GM23338 (cell line): ENCODE measurements around the gene PCDHGA10. TPM values are rescaled to one million over a fixed set of nuclear protein-coding genes. Genes with fewer than 3 reads are reported as not detected.

Experiments
- ATAC-seq: fragments of 200-7000 bp; cut with Tn5 transposase; 3 replicates; pipeline ENCODE4 v1.9.1; 2020
- DNase-seq: peaks from one replicate; pipeline ENCODE4 v3.0.0-alpha.2; 2015; ENCODE audit warnings: low spot score
- H2AFZ ChIP-seq: fragments of 200-600 bp; sonication (generic); 2 replicates; pipeline ENCODE4 v1.8.0; 2016; ENCODE audit warnings: antibody characterized with exemption, mild to moderate bottlenecking, moderate library complexity
- H3F3A ChIP-seq: fragments of 200-600 bp; sonication (generic); replicated peaks from 2 replicates; pipeline ENCODE4 v1.8.0; 2017; ENCODE audit warnings: antibody characterized with exemption, mixed run types, low read depth
- H3K27ac ChIP-seq: fragments of 200-600 bp; sonication (generic); 2 replicates; pipeline ENCODE4 v1.6.1; 2016; ENCODE audit warnings: low read depth
- H3K27me3 ChIP-seq: fragments of 200-600 bp; sonication (generic); 2 replicates; pipeline ENCODE4 v1.8.0; 2016; ENCODE audit warnings: mild to moderate bottlenecking, mixed run types, moderate library complexity; ENCODE audit not compliant: insufficient read depth
- H3K36me3 ChIP-seq: fragments of 200-600 bp; sonication (generic); 2 replicates; pipeline ENCODE4 v1.8.0; 2016; ENCODE audit warnings: mild to moderate bottlenecking; ENCODE audit not compliant: insufficient read depth
- H3K4me1 ChIP-seq: fragments of 200-600 bp; sonication (generic); 2 replicates; pipeline ENCODE4 v1.8.0; 2016; ENCODE audit warnings: mild to moderate bottlenecking, moderate library complexity; ENCODE audit not compliant: insufficient read depth
- H3K4me2 ChIP-seq: fragments of 200-600 bp; sonication (generic); 2 replicates; pipeline ENCODE4 v1.7.1; 2017; ENCODE audit warnings: mixed run types
- H3K4me3 ChIP-seq: fragments of 200-600 bp; sonication (generic); 2 replicates; pipeline ENCODE4 v1.6.1; 2016; ENCODE audit warnings: mixed run types
- H3K79me2 ChIP-seq: fragments of 200-600 bp; sonication (generic); replicated peaks from 2 replicates; pipeline ENCODE4 v1.8.0; 2017; ENCODE audit warnings: mild to moderate bottlenecking; ENCODE audit not compliant: insufficient read depth
- H3K9me2 ChIP-seq: fragments of 200-600 bp; sonication (generic); 2 replicates; pipeline ENCODE4 v1.8.0; 2017; ENCODE audit not compliant: insufficient read depth
- H4K20me1 ChIP-seq: fragments of 200-600 bp; sonication (generic); replicated peaks from 2 replicates; pipeline ENCODE4 v1.8.0; 2017; ENCODE audit warnings: mild to moderate bottlenecking; ENCODE audit not compliant: insufficient read depth
- H3K27ac Mint-ChIP-seq: 2 replicates; pipeline ENCODE4 v1.8.0; 2020; ENCODE audit warnings: inconsistent platforms, mild to moderate bottlenecking, moderate library complexity, mixed read lengths
- H3K27me3 Mint-ChIP-seq: 3 replicates; pipeline ENCODE4 v1.8.0; 2022; ENCODE audit warnings: low read depth, mild to moderate bottlenecking, moderate library complexity, mixed read lengths, inconsistent platforms; ENCODE audit not compliant: insufficient read depth, poor library complexity
- H3K36me3 Mint-ChIP-seq: 3 replicates; pipeline ENCODE4 v1.8.0; 2021; ENCODE audit warnings: low read depth, mild to moderate bottlenecking, inconsistent platforms, moderate library complexity, mixed read lengths
- H3K4me1 Mint-ChIP-seq: 3 replicates; pipeline ENCODE4 v1.8.0; 2020; ENCODE audit warnings: mild to moderate bottlenecking, inconsistent platforms, mixed read lengths
- H3K4me3 Mint-ChIP-seq: 3 replicates; pipeline ENCODE4 v1.8.0; 2021; ENCODE audit warnings: moderate library complexity, mild to moderate bottlenecking, inconsistent platforms, mixed read lengths
- H3K9me3 Mint-ChIP-seq: 3 replicates; pipeline ENCODE4 v1.8.0; 2020; ENCODE audit warnings: moderate library complexity, mild to moderate bottlenecking, inconsistent platforms, mixed read lengths
- CREB1 ChIP-seq: fragments of 250-450 bp; sonication (Bioruptor Pico); IDR thresholded peaks from 2 replicates; pipeline ENCODE4 v1.5.0; 2020; ENCODE audit warnings: low read depth, mild to moderate bottlenecking, moderate library complexity
- EZH2 ChIP-seq: fragments of 200-600 bp; sonication (generic); IDR thresholded peaks from one replicate; pipeline ENCODE4 v1.8.0; 2017; ENCODE audit warnings: antibody characterized with exemption, mild to moderate bottlenecking, low read depth; ENCODE audit not compliant: unreplicated experiment
- EZH2phosphoT487 ChIP-seq: fragments of 200-600 bp; sonication (generic); IDR thresholded peaks from one replicate; pipeline ENCODE4 v1.8.1; 2018; ENCODE audit warnings: antibody characterized with exemption; ENCODE audit not compliant: unreplicated experiment
- JUNB ChIP-seq: IDR thresholded peaks from one replicate; pipeline ENCODE4 v1.6.1; 2016; ENCODE audit warnings: antibody characterized with exemption; ENCODE audit not compliant: unreplicated experiment
- NANOG ChIP-seq: IDR thresholded peaks from 2 replicates; pipeline ENCODE4 v1.6.1; 2016; ENCODE audit warnings: antibody characterized with exemption, borderline replicate concordance
- POLR2AphosphoS5 ChIP-seq: IDR thresholded peaks from 2 replicates; pipeline ENCODE4 v1.6.1; 2016; ENCODE audit warnings: antibody characterized with exemption, low read depth
- STAT1 ChIP-seq: IDR thresholded peaks from one replicate; pipeline ENCODE4 v1.6.1; 2016; ENCODE audit warnings: antibody characterized with exemption; ENCODE audit not compliant: unreplicated experiment
- ZNF331 ChIP-seq: fragments of 250-450 bp; sonication (Bioruptor Pico); IDR thresholded peaks from 2 replicates; pipeline ENCODE4 v1.5.0; 2020; ENCODE audit warnings: low read depth, mild to moderate bottlenecking, moderate library complexity
- polyA plus RNA-seq: library from polyadenylated mRNA; unstranded; fragments of >200 nt; fragmentation: Nextera tagmentation; extraction: Ambion mirVana; gene quantifications from 2 replicates; pipeline ENCODE4 v1.2.1, GENCODE V29; 2016
- total RNA-seq: library from RNA; depleted of rRNA; stranded (reverse); fragments of >200 nt; shearing (Covaris generic); gene quantifications from 2 replicates; pipeline ENCODE4 v1.2.3, GENCODE V29; 2014
- TF ChIP-seq, protein P1 (sequence below): IDR thresholded peaks from one replicate; pipeline ENCODE4 v1.6.1; 2018; ENCODE audit warnings: antibody characterized with exemption; ENCODE audit not compliant: unreplicated experiment
- TF ChIP-seq, protein P2 (sequence below): IDR thresholded peaks from 2 replicates; pipeline ENCODE4 v1.6.1; 2016; ENCODE audit warnings: antibody characterized with exemption
- TF ChIP-seq, protein P3 (sequence below), 2 experiments: fragments of 200-600 bp in 1 of 2; sonication (generic) in 1 of 2; conservative IDR thresholded peaks; 2 replicates each; pipeline versions ENCODE4 v1.5.1 to v1.6.1; 2016 to 2017; ENCODE audit warnings: antibody characterized with exemption in 2 of 2, low read depth in 2 of 2, mild to moderate bottlenecking in 2 of 2, moderate library complexity in 1 of 2

The PCDHGA10 gene
- total and polyA plus RNA-seq, 2 experiments from 2014 or later, result 2.1 to 6.5 TPM

GRCh38 chr5:141440341-141440740 lies 27.6 kb downstream of the PCDHGA10 start:
- Histone ChIP-seq H3K36me3 (no peaks in the 10 kb centered on the region), H3K9me2 (no peaks in the 10 kb centered on the region), H3K4me3 (no peak overlapping the region), H3K27me3 (no peaks in the 10 kb centered on the region), H3K27ac (no peak overlapping the region), H3K4me1 (peaks cover 10% of the 10 kb centered on the region), H3K4me2 (no peak overlapping the region), H4K20me1 (no peaks in the 10 kb centered on the region; the same call in 1 of the 2 replicates), H3F3A (no peaks in the 10 kb centered on the region), H3K79me2 (no peaks in the 10 kb centered on the region), H2AFZ (no peak overlapping the region)
- no peak for ATAC-seq
- Mint-ChIP-seq H3K9me3 (peaks cover 12% of the 10 kb centered on the region; the same call in 1 of the 3 replicates), H3K27me3 (no peaks in the 10 kb centered on the region), H3K36me3 (peaks cover 14% of the 10 kb centered on the region), H3K27ac (no peak overlapping the region), H3K4me1 (peaks cover 9% of the 10 kb centered on the region), H3K4me3 (no peak overlapping the region)
- no peak for DNase-seq
- TF ChIP-seq, protein P1, sequence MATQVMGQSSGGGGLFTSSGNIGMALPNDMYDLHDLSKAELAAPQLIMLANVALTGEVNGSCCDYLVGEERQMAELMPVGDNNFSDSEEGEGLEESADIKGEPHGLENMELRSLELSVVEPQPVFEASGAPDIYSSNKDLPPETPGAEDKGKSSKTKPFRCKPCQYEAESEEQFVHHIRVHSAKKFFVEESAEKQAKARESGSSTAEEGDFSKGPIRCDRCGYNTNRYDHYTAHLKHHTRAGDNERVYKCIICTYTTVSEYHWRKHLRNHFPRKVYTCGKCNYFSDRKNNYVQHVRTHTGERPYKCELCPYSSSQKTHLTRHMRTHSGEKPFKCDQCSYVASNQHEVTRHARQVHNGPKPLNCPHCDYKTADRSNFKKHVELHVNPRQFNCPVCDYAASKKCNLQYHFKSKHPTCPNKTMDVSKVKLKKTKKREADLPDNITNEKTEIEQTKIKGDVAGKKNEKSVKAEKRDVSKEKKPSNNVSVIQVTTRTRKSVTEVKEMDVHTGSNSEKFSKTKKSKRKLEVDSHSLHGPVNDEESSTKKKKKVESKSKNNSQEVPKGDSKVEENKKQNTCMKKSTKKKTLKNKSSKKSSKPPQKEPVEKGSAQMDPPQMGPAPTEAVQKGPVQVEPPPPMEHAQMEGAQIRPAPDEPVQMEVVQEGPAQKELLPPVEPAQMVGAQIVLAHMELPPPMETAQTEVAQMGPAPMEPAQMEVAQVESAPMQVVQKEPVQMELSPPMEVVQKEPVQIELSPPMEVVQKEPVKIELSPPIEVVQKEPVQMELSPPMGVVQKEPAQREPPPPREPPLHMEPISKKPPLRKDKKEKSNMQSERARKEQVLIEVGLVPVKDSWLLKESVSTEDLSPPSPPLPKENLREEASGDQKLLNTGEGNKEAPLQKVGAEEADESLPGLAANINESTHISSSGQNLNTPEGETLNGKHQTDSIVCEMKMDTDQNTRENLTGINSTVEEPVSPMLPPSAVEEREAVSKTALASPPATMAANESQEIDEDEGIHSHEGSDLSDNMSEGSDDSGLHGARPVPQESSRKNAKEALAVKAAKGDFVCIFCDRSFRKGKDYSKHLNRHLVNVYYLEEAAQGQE, result no peak
- TF ChIP-seq, protein P2, sequence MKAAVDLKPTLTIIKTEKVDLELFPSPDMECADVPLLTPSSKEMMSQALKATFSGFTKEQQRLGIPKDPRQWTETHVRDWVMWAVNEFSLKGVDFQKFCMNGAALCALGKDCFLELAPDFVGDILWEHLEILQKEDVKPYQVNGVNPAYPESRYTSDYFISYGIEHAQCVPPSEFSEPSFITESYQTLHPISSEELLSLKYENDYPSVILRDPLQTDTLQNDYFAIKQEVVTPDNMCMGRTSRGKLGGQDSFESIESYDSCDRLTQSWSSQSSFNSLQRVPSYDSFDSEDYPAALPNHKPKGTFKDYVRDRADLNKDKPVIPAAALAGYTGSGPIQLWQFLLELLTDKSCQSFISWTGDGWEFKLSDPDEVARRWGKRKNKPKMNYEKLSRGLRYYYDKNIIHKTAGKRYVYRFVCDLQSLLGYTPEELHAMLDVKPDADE, result no peak
- TF ChIP-seq ZNF331 (CRISPR knock-in tag) (no peak), EZH2phosphoT487 (no peak), NANOG (no peak), CREB1 (no peak), EZH2 (no peak), JUNB (no peak), STAT1 (no peak), POLR2AphosphoS5 (no peak)
- TF ChIP-seq, protein P3, sequence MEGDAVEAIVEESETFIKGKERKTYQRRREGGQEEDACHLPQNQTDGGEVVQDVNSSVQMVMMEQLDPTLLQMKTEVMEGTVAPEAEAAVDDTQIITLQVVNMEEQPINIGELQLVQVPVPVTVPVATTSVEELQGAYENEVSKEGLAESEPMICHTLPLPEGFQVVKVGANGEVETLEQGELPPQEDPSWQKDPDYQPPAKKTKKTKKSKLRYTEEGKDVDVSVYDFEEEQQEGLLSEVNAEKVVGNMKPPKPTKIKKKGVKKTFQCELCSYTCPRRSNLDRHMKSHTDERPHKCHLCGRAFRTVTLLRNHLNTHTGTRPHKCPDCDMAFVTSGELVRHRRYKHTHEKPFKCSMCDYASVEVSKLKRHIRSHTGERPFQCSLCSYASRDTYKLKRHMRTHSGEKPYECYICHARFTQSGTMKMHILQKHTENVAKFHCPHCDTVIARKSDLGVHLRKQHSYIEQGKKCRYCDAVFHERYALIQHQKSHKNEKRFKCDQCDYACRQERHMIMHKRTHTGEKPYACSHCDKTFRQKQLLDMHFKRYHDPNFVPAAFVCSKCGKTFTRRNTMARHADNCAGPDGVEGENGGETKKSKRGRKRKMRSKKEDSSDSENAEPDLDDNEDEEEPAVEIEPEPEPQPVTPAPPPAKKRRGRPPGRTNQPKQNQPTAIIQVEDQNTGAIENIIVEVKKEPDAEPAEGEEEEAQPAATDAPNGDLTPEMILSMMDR (conservative IDR thresholded peaks at IDR 0.05; ENCODE audit: low read depth in 2 of 2), result no peak
